ENCODE data around the gene DIP2C.
A peak's percentile ranks its signal among the peaks of the same experiment; 100 is the strongest.

Gene DIP2C

DNA sequence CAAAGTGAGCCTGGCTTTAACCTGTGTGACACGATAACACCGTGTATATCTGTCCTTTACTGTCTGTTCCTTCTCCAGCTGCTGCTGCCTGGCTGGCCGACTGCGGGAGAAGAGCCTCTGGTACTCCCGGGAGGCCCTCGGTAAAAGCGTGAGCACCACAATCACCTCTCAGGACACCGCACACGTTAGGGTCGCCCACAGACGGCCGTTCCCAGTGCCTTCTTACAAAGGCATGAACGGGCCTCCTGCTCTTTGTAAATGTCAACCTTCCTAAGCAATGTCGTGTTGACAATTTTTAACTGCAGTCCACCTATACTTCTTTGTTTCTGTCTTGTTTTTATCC lies 177.6 kb downstream of the DIP2C start:
- no peak for DNase-seq

DNA sequence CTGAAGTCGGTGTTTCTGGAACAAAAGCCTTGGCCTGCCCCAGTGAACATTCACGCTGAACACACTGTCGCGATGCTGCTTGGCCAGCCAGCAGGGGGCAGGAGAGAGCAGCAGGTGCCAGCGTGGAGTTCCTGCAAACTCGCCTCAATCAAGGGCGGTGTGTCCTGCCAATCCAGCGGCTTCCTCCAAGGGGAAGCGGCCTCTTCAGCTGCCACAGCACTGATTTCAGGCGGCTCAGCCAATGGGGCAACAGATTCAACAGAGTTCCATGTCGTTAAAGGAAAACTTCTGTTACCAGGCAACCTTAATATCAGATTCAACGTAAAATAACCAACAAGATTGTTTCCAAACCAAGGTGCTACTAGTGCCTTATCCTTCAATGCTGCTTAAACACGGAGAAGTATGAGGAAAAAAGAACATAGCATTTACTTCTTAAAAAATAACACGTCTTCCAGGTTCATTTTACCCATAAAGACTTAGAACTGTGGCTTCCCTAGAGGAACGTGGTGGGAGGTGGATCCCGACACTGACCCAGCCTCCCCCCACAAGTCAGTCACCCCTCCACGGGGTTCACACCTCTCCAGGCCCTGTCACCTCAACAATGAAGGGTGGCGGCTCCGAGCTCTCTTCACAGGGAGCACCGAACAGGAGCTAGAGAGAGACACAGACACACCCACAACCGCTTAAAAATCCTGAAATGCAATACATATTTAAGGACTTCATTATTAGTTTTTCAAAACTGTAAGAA lies 178.2 kb downstream of the DIP2C start:
- DNase-seq, result peak; percentile 78 to 87

DNA sequence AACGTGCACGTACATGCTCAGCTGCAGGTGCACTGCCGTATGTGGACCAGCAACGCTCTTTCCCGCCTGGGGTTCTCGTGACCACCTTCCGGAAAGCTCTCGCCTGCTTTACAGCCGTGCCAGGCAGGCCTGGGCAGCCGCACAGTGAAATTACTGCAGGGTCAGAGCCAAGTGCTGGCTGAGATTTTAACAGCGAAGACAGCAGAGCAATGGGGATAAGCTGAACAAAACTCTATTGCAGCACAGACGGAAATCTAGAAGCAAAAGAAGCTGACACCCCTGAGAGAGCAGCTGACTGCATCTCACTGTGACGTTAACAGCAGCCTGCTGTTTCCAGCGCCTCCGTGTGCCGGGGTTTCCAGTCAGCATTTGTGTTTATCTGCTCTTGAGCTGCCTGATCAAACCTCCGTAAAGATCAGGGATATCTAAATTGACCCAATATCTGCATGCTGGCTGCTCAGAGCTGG lies 179.0 kb downstream of the DIP2C start:
- DNase-seq, result no peak

DNA sequence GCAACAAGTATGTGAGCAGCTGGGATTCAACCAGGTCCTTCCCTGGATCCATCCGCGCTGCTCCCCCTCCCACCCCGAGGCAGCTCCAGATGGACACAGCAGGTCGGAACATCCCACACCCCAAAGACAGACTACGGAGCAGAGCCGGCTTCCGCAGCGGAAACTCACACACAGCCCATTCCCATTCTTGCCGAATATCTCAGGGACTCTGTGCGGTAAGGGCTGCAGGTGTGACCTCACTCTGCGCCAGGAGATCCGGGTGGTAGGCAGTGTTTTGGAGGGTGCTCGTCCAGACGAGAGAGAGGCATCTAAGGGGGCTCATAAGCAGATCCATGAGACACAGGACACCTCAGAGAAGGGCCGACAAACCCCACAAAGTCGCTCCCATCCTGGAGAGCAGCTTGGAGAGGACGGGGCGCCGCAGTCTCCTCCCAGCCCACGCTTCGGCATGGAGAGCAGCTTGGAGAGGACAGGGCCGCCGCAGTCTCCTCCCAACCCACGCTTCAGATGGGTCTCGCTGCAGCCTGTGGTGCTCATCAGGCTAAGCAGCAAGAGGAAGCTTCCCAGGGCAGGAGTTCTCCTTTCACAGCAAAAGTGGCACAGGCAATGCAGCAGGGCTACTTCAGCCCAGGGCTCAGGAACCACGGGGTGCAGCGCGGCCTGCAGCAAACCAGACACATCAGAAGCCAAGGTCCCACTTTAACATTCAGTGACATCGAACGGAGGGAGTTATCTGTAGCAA lies 179.9 kb downstream of the DIP2C start:
- DNase-seq, result no peak

GRCh38 chr10:508726-509125 lies 180.7 kb downstream of the DIP2C start:
- DNase-seq, result no peak

- DNase-seq, result no peak
These were observed 181.5 kb downstream of the DIP2C start for GRCh38 chr10:507908-508444.

GRCh38 chr10:507355-507699 lies 182.1 kb downstream of the DIP2C start:
- no peak for DNase-seq

- DNase-seq, result no peak
These were observed 182.8 kb downstream of the DIP2C start for GRCh38 chr10:506451-507354.

DNA sequence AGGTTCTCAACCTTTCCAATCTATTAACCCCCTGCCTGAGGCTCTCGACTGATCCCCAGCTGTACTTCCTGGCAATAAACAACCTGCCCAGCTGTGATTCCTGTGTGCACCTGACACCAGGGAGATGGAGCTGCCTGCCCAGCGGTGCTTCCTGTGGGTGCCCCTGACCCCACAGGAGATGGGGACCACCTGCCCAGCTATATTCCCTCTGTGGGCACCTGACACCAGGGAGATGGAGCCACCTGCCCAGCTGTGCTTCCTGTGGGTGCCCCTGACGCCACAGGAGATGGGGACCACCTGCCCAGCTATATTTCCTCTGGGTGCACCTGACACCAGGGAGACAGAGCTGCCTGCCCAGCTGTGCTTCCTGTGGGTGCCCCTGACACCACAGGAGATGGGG lies 184.0 kb downstream of the DIP2C start:
- no peak for DNase-seq

DNA sequence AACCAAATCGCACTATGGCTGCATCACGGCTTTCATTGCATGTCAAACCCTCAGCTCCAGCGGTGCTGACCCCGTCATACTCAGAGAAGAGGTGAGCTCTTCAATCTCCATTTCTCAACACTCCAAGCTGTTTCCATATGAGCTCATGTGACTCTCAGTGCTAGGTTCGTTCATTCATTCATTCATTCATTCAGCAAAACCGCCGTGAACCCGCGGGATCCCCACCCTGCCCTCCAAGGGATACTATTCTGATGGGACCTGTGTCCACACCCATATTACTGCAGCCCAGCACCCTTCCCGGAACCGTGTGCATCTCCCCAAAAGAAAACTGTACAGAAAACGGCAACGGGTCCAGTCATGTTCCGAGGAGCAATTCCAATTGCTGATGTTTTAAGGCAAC lies 184.7 kb downstream of the DIP2C start:
- DNase-seq, result no peak

GRCh38 chr10:504121-504611 lies 185.3 kb downstream of the DIP2C start:
- no peak for DNase-seq

DNA sequence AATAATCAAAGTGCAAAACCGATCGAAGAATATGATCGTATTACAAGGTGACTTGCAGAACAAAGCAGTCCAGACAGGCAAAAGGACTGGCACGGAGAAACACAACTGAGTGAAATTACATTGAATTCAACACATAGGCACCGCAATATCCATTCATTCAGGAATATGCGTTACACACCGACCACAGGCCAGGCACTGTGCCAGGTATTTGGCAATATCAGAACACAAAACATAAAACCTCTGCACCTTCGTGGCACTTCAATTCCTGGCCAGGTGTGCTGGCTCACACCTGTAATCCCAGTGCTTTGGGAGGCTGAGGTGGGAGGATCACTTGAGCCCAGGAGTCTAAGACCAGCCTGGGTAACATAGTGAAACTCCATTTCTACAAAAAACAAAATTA lies 187.9 kb downstream of the DIP2C start:
- DNase-seq, result no peak

GRCh38 chr10:500876-501275 lies 188.6 kb downstream of the DIP2C start:
- no peak for DNase-seq

DNA sequence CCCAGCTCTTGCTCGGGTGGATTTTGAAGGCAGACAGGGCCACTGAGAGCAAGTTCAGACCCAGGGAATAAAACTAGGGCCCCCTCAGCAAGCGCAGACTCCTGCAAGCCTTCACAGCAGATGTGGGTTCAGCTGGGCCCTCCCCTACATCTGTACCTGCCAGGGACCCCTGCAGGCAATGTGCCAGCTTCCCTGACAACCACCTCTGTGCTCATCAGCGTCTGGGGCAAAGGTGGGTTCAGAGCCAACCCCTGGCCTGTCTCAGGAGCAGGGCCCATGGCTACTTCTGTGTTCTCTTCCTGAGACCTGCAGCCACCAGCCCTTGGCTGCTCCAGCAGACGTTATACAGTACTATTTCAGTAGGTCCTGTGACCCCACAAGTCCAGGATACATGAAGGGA lies 189.5 kb downstream of the DIP2C start:
- no peak for DNase-seq

DNA sequence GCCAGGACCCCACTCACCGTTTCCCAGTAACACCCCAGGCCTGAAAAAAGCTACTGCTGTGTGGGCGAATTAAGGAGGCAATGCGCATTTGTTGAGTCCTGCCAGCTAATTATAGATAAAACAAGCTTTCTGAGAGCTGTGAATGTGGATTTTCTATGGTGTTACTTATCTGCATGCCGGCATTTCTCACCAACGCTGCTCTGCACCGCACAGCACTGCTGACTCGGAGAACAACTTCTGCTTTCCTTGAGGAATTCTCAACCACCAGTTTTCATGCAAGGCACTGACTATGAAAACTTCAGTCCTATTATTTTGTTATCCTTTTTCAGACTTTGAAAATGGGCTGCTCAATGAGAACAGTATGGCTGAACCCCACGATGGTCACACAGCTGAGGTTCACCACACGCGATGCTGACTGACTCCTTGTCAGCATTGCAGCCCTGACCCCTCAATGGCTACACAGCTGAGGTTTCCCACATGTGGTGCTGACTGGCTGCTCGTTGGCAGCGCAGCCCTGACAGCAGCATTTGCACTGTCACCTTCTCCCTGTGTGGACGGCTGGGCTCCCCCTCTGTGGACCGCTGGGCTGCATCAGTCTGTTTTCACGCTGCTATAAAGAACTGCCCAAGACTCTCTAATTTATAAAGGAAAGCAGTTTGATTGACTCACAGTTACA lies 190.6 kb downstream of the DIP2C start:
- no peak for DNase-seq

GRCh38 chr10:497898-498451 lies 191.5 kb downstream of the DIP2C start:
- DNase-seq, result no peak

GRCh38 chr10:497289-497688 lies 192.2 kb downstream of the DIP2C start:
- no peak for DNase-seq

GRCh38 chr10:494556-494955 lies 194.9 kb downstream of the DIP2C start:
- DNase-seq, result no peak

DNA sequence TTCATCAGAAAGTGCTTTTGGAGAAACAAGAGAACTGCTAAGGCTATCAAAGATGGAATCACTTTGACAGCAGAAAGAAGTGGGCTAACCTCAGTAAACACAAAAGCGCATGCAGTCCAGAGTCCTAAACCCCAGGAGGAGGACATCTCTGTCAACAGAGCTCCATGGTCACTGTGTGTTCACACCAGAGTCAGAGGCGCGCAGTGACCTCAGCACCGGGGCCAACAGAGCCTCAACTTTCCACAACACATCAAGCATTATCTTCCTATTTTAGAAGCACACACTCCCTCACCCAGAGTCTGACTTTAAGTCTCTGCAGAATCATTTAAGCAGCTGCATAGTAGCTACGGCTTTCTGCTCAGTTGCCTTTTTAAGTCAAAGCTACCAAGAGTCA lies 195.3 kb downstream of the DIP2C start:
- no peak for DNase-seq

DNA sequence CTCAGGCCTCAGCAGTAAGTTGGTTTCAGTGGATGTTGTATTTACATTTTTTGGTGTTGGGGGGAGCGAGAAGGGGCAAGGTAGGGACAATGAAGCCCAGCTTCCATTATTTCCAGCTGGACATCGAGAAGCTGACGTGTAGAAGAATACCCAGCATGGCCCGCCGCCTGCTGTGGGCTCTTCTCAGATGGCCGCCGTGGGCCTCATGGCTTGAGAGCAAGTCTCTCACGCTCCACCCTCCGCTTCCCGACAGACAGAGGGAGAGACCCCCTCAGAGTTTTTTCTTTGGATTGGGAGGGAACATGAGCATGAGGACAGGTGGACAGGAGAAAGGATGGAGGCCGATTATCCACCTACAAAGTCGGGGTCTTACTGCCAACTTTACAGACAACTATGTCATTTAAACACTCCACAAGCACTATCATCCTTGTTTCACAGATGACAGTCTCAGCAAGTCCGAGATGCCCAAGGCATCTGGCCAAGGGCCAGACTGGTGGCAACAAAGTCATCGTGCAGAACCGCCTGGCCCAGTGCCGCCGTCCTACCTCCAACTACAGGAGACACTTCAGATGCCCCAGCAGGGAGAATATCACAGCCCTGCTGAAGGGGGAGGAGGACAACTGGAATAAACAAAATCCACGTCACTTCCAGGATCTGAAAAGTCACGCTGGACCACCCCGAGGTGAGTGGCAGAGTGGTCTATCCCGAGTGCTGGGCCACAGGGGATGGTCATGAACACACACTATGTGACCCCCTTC lies 195.9 kb downstream of the DIP2C start:
- DNase-seq, result no peak

- DNase-seq, result no peak
These were observed 196.6 kb downstream of the DIP2C start for GRCh38 chr10:492836-493235.
